Activated gamma-delta T cell treated with anti-CD3 and anti-CD28 coated beads, Interleukin-2, amount 50 U/mL, for 16 hours (primary cell): ENCODE results near the gene OR13D1.
"Not testable (repeated sequence)": the region's sequence is repeated elsewhere in the genome, so short reads cannot be mapped to it uniquely, and the experiment has no call there.

Experiments used
- DNase-seq: peaks from one replicate; pipeline ENCODE4 v3.0.0-alpha.2; 2020; ENCODE audit warnings: low read depth

The OR13D1 gene

GRCh38 chr9:104694218-104694617 is at the start of gene OR13D1:
OR13D1 (plus strand) TSS chr9:104694518; CDS start chr9:104694518, 0 bp downstream.
- DNase-seq, result no peak

- no peak for DNase-seq
These were observed 35.7 kb upstream of the OR13D1 start for GRCh38 chr9:104658496-104659195.

DNA sequence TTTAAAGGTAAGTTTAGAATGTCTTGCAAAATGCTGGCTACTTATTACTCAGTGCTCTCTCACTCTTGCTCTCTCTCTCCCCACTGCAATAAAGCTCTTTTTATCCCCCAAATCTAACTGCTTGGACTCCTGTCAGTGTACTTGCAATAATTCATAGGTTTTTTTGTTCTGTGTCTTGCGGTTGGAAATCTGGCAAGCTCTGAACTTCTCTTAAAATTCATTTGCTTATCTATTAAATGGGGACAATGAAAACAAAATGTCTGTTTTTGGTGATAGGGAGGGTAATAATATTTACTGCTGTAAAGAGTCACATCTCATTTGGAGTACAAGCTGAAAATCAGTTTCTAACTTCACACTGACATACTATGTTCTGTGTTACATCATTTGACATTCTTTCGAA is 18.7 kb upstream of the OR13D1 start:
- no peak for DNase-seq

DNA sequence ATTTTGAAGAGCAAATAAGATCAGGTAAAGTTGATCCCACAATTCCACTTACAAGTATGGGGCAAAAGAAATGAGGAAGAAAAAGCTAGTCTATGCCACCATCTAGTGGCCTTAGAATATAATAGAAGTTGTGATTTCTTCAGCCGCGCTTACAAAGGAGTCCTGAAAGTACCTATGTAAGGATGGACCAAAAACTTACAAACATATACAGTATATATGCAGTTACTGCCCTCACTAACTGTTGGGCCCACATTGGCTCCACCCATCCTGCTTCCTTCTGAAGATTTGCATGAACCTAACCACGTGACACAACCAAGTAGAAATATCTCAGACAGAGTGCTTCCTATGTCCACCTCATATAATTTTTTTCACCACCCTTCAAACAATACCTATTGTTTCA is 11.7 kb upstream of the OR13D1 start:
- no peak for DNase-seq

DNA sequence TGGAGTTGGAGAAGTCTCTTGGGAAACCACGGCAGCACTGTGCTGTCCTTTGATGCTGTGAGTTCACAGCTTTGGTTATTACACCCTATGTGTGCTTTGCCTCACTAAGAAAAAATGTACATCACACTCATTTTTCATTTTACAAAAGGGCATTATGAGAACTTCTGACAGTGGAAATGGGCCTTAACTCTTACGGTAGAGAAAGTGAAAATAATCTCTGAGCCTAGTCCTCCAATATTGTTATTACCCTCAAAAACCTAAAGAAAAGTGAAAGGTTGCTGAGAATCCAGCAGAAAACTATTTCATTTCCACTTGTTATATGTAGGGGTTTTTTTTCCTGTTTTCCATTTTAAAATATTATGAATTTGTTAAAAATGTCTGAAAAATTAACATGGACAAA is 8.2 kb upstream of the OR13D1 start:
- DNase-seq, result no peak

GRCh38 chr9:104700306-104700705 is 6.0 kb downstream of the OR13D1 start:
- DNase-seq, result no peak

DNA sequence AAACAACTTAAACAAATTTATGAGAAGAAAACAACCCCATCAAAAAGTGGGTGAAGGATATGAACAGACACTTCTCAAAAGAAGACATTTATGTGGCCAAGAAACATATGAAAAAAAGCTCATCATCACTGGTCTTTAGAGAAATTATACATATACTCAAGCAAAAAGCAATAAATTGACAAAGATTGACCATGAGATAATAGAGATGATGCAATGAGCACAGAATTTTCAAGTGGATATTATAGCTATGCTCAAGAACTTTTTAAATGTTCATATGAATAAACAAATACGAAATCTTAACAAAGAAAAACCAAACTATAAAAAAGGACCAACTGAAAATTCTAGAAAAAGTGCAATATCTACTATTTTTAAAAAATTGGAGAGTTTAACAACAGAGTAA is 14.4 kb downstream of the OR13D1 start:
- DNase-seq, result not testable (repeated sequence)

DNA sequence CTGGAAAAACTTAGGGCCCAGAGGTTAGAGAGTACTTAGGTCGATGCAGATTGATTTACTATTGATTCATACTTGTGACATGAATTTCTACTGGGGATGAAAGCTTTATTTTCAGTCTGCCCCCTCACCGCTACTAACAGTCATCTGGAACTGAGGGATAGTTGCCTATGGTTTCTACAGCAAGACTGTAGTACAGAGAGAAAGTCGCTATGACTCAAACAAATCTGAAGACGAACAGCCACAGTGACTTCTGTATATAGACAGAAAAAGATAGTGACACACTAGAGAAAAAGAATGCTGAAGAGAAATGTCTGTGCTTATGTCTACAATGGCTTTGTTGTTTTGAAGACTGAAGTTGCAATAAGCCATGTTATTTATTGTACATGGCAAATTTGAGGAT is 17.3 kb downstream of the OR13D1 start:
- DNase-seq, result no peak

DNA sequence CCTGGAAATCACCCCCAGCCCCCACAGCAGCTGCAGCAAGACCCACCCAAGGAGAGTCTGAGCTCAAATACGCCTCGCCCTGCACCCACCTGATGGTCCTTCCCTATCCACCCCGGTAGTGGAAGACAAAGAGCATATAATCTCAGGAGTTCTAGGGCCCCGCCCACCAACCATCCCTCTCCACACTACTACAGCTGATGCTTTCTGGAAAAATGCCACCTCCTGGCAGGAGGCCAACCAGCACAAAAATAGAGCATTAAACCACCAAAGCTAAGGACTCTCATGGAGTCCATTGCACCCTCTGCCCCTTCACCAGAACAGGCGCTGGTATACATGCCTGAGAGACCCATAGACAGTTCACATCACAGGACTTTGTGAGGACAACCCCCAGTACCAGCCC is 30.7 kb downstream of the OR13D1 start:
- DNase-seq, result no peak

- no peak for DNase-seq
These were observed 44.1 kb downstream of the OR13D1 start for GRCh38 chr9:104738452-104738851.

GRCh38 chr9:104740621-104741020 is 46.3 kb downstream of the OR13D1 start:
- DNase-seq, result no peak

GRCh38 chr9:104743376-104743985 is 49.2 kb downstream of the OR13D1 start:
- DNase-seq, result no peak
